Measurements from ENCODE around the gene TMCC2. TPM values are rescaled to one million over a fixed set of nuclear protein-coding genes. Genes with fewer than 3 reads are reported as not detected.
"Not testable (repeated sequence)": the region's sequence is repeated elsewhere in the genome, so short reads cannot be mapped to it uniquely, and the experiment has no call there.

The TMCC2 gene
- total RNA-seq, 4 donors from 2014 or later: 2.4 to 6.1 (median 5.3) TPM

DNA sequence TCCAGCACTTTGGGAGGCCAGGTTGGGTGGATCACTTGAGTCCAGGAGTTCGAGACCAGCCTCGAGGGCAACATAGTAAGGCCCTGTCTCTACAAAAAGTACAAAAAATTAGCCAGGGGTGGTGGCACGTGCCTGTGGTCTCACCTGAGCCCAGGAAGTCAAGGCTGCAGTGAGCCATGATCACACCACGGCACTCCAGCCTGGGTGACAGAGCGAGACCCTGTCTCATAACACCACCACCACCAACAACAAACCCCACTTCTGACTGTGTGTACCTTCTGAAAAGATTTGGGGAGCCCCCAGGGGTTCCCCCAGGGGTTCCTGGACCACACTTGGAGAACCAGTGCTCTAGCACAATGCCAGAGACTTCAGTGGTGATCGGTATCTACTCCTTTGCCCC, 63.9 kb downstream of the TMCC2 start:
- Histone ChIP-seq H3K27me3 (no peaks in the 10 kb centered on the region), H3K27ac (no peak overlapping the region), H3K4me3 (no peak overlapping the region), H3K36me3 (no peaks in the 10 kb centered on the region), H3K4me1 (peaks cover 0 to 6% of the 10 kb centered on the region in 2 donors), H3K9me3 (no peaks in the 10 kb centered on the region)
- intact Hi-C loops (cut with DNase I; ENCODE audit: low total_unique reads): no loop called here
- DNase-seq: no peak
- TF ChIP-seq, protein P1, sequence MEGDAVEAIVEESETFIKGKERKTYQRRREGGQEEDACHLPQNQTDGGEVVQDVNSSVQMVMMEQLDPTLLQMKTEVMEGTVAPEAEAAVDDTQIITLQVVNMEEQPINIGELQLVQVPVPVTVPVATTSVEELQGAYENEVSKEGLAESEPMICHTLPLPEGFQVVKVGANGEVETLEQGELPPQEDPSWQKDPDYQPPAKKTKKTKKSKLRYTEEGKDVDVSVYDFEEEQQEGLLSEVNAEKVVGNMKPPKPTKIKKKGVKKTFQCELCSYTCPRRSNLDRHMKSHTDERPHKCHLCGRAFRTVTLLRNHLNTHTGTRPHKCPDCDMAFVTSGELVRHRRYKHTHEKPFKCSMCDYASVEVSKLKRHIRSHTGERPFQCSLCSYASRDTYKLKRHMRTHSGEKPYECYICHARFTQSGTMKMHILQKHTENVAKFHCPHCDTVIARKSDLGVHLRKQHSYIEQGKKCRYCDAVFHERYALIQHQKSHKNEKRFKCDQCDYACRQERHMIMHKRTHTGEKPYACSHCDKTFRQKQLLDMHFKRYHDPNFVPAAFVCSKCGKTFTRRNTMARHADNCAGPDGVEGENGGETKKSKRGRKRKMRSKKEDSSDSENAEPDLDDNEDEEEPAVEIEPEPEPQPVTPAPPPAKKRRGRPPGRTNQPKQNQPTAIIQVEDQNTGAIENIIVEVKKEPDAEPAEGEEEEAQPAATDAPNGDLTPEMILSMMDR (IDR thresholded peaks at IDR 0.05): no peak
- TF ChIP-seq POLR2A (IDR thresholded peaks at IDR 0.05): no peak

DNA sequence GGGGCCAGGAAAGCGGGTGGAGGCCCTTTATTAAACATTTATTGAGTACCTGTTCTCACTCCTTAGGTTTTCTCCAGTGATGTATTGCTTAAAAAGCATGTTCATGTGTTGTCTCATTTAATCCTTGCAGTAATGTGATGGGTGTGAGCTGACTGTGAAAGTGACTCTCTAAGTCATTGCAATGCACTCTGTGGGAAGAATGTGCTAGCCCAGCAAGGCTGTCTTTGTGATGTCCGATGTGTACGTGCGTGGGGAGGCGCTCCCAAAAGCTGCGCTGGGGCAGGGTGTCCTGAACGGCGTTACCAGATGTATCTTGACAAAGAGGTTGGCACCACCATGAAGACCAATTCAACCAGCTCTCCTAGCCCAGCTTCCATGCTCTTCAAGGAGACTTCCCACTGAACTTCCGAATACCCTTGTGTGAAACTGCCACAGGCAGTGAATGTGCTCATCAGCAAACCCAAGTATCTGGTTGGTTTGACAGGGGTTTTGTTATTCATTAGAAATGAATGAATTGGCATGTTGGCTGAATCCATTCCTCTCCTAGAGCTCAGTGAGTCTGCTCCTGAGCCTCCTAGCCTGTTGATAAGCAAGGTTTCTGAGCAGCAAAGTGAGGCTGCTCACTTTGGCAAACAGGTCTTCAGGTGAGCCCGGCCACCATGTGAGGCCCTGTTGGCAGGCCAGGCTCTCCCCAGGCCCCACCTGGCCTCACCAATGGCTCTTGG, 65.8 kb downstream of the TMCC2 start:
- DNase-seq: no peak
- intact Hi-C loops (cut with DNase I; ENCODE audit: low total_unique reads): no loop called here
- H3K4me1 ChIP-seq: peaks cover 0 to 6% of the 10 kb centered on the region in 2 donors
- no peak for TF ChIP-seq POLR2A (IDR thresholded peaks at IDR 0.05)
- TF ChIP-seq, protein P1 (IDR thresholded peaks at IDR 0.05): no peak
- H3K27me3 ChIP-seq: no peaks in the 10 kb centered on the region
- no peaks in the 10 kb centered on the region for H3K9me3 ChIP-seq
- H3K4me3 ChIP-seq: no peak overlapping the region
- no peaks in the 10 kb centered on the region for H3K36me3 ChIP-seq
- H3K27ac ChIP-seq: peak overlapping the region; percentile 59 to 75

DNA sequence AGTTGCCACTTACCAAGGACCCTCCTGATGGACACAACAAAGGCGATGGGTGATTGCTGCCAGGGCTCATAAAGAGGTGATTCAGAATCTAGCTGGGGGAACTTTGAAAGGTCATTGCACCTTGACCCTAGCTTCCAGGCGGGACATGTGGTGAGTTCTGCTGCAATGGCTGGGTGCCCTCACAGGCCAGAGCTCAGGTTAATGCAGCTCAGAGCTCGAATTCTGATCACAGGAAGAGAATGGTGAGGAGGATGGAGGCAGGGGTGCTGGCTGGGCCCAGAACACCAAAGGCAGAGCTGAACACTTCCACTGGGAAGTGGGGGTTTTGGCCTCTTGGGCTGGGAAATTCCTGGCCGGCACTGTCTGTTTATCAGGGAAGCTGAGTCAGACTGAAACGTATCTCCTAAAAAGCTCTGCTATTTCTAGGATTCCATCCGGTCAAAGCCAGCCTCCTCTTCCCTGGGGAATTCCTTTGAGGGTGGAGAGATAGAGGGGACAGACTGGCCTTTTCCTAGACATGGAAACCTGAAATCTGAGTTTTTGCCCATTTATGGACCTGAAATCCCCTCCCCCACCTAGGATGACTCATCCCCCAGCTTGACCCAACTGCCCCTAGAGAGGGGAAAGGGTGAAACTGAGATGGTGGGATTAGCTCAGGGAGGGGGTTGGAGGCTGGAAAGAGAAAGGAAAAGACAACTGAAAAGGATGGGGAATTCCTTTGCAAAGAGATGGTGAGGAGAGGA, 66.6 kb downstream of the TMCC2 start:
- intact Hi-C loops (cut with DNase I; ENCODE audit: low total_unique reads): no loop called here
- H3K36me3 ChIP-seq: no peaks in the 10 kb centered on the region
- H3K4me3 ChIP-seq: no peak overlapping the region
- H3K27ac ChIP-seq: peak overlapping the region; percentile 59 to 75
- peak; percentile 58 to 61 for DNase-seq
- peaks cover 0 to 6% of the 10 kb centered on the region in 2 donors for H3K4me1 ChIP-seq
- H3K9me3 ChIP-seq: no peaks in the 10 kb centered on the region
- H3K27me3 ChIP-seq: no peaks in the 10 kb centered on the region
- TF ChIP-seq, protein P1 (IDR thresholded peaks at IDR 0.05): no peak
- TF ChIP-seq POLR2A (IDR thresholded peaks at IDR 0.05): no peak

DNA sequence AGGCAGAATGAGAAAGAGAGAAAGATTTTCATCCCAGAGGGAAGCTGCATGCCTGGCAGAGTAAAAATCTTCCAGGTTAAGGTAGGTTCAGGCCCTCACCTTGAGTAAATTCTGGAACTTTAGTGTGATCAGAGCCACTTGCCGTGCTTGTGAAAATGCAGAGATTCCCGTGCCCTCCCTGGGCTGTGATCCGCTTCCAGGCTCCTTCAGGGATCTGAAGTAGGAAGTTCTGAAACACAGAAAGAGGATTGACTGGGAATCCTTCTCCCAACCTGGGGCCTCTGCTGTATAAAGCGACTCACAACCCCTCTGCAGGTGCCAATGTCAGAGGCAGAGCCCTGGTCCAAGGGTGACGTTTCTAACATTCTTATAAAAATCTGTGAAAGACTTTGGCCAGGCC, 67.2 kb downstream of the TMCC2 start:
- Histone ChIP-seq H3K9me3 (no peaks in the 10 kb centered on the region), H3K36me3 (no peaks in the 10 kb centered on the region), H3K27ac (peak overlapping the region; percentile 59 to 75), H3K4me3 (no peak overlapping the region), H3K4me1 (peaks cover 0 to 6% of the 10 kb centered on the region in 2 donors), H3K27me3 (no peaks in the 10 kb centered on the region)
- DNase-seq: no peak
- no peak for TF ChIP-seq POLR2A (IDR thresholded peaks at IDR 0.05)
- intact Hi-C loops (cut with DNase I; ENCODE audit: low total_unique reads): no loop called here

DNA sequence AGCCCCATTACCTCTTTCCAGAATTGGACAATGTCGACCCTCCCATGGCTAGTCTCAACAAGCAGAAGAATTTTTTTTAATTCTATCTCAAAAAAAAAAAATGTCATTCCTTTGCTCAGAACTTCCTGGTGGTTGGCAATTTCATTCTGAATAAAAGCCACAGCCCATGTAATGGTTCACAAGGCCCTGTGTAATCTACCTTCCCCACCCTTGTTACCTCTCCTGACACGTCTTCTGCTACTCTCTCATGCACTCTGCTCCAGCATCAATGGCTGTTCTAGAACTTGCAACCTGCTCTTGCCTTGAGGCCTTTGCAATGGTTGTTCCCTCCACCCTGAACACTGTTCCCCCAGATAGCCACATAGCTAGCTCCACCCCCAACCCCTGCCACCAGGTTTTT, 68.4 kb downstream of the TMCC2 start:
- intact Hi-C loops (cut with DNase I; ENCODE audit: low total_unique reads): no loop called here
- H3K4me3 ChIP-seq: no peak overlapping the region
- no peak for TF ChIP-seq POLR2A (IDR thresholded peaks at IDR 0.05)
- TF ChIP-seq, protein P1 (IDR thresholded peaks at IDR 0.05): no peak
- H3K9me3 ChIP-seq: no peaks in the 10 kb centered on the region
- H3K27ac ChIP-seq: no peak overlapping the region
- DNase-seq: no peak
- no peaks in the 10 kb centered on the region for H3K36me3 ChIP-seq
- no peaks in the 10 kb centered on the region for H3K27me3 ChIP-seq
- H3K4me1 ChIP-seq: peaks cover 0 to 6% of the 10 kb centered on the region in 2 donors

DNA sequence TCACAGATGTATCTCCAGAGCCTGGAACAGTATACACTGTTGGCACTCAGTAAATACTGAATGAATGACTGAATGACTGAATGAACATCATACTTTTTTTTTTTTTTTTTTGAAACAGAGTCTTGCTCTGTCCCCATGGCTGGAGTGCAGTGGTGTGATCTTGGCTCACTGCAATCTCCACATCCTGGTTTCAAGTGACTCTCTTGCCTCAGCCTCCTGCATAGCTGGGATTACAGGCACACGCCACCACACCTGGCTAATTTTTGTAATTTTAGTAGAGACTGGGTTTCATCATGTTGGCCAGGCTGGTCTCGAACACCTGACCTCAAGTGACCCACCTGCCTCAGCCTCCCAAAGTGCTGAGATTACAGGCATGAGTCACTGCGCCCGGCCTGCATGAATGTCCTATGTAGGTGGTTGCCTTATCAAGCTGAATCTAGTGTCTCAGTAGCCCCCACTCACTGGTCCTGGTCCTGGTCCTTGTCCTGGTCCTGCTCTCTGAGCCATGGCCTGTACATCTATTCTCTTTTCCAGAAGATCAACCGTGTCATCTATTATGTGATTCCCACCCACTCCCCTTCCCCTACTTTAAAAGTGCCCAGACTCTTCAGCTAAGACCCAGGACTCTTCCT, 69.9 kb downstream of the TMCC2 start:
- H3K4me1 ChIP-seq; H3K36me3 ChIP-seq; H3K27ac ChIP-seq; intact Hi-C loops (cut with DNase I; ENCODE audit: low total_unique reads); H3K4me3 ChIP-seq; H3K27me3 ChIP-seq; H3K9me3 ChIP-seq; DNase-seq: not testable (repeated sequence)

Data from uterus (tissue), 4 donors.